OCI-LY3 (cell line): ENCODE data around the gene ZNF747.

Source experiments
- H2AFZ ChIP-seq: fragments of 200-600, 300-600 bp; shearing (Covaris generic); 2 replicates; pipeline ENCODE4 v1.6.0; 2014; ENCODE audit warnings: antibody characterized with exemption, low read depth, low read length
- H3K27ac ChIP-seq: fragments of 200-600, 300-600 bp; sonication (generic); 2 replicates; pipeline ENCODE4 v1.5.1; 2014; ENCODE audit warnings: mild to moderate bottlenecking, low read length, moderate library complexity, mixed read lengths
- H3K27me3 ChIP-seq: fragments of 200-600, 300-600 bp; sonication (generic); 2 replicates; pipeline ENCODE4 v1.6.1; 2014; ENCODE audit warnings: low read depth, low read length, mixed read lengths
- H3K36me3 ChIP-seq: fragments of 200-600, 300-600 bp; sonication (generic); replicated peaks from 2 replicates; pipeline ENCODE3; 2014; ENCODE audit warnings: low read depth, low read length, mixed read lengths
- H3K4me1 ChIP-seq: fragments of 300-600, 200-600 bp; sonication (generic); 2 replicates; pipeline ENCODE4 v1.6.1; 2014; ENCODE audit warnings: low read length, mixed read lengths
- H3K4me2 ChIP-seq: fragments of 200-600, 300-600 bp; sonication (generic); 2 replicates; pipeline ENCODE4 v1.6.1; 2014; ENCODE audit warnings: low read length, mixed read lengths
- H3K4me3 ChIP-seq: fragments of 300-600, 200-600 bp; sonication (generic); 2 replicates; pipeline ENCODE4 v1.5.1; 2014; ENCODE audit warnings: antibody characterized with exemption, mild to moderate bottlenecking, low read length, moderate library complexity
- H3K79me2 ChIP-seq: fragments of 300-600, 200-600 bp; shearing (Covaris generic); 2 replicates; pipeline ENCODE4 v1.6.1; 2014; ENCODE audit warnings: mild to moderate bottlenecking, low read length, mixed read lengths
- H3K9ac ChIP-seq: fragments of 300-600, 200-600 bp; shearing (Covaris generic); 2 replicates; pipeline ENCODE4 v1.6.0; 2014; ENCODE audit warnings: mild to moderate bottlenecking, low read length, moderate library complexity
- H3K9me3 ChIP-seq: fragments of 200-600, 300-600 bp; shearing (Covaris generic); 2 replicates; pipeline ENCODE4 v1.6.1; 2014; ENCODE audit warnings: low read length, mixed read lengths; ENCODE audit not compliant: insufficient read depth
- H4K20me1 ChIP-seq: fragments of 200-600, 300-600 bp; sonication (generic); 2 replicates; pipeline ENCODE4 v1.6.1; 2016; ENCODE audit warnings: low read length, mixed read lengths; ENCODE audit not compliant: insufficient read depth
- EZH2phosphoT487 ChIP-seq: fragments of 200-600 bp; shearing (Covaris generic); IDR thresholded peaks from 2 replicates; pipeline ENCODE4 v1.6.1; 2018; ENCODE audit warnings: antibody characterized with exemption, mixed run types, low read depth
- TF ChIP-seq, protein P1 (sequence below): fragments of 200-600, 300-600 bp; sonication (generic); IDR thresholded peaks from 2 replicates; pipeline ENCODE4 v1.5.1; 2014; ENCODE audit warnings: antibody characterized with exemption, low read length, low read depth

The ZNF747 gene

DNA sequence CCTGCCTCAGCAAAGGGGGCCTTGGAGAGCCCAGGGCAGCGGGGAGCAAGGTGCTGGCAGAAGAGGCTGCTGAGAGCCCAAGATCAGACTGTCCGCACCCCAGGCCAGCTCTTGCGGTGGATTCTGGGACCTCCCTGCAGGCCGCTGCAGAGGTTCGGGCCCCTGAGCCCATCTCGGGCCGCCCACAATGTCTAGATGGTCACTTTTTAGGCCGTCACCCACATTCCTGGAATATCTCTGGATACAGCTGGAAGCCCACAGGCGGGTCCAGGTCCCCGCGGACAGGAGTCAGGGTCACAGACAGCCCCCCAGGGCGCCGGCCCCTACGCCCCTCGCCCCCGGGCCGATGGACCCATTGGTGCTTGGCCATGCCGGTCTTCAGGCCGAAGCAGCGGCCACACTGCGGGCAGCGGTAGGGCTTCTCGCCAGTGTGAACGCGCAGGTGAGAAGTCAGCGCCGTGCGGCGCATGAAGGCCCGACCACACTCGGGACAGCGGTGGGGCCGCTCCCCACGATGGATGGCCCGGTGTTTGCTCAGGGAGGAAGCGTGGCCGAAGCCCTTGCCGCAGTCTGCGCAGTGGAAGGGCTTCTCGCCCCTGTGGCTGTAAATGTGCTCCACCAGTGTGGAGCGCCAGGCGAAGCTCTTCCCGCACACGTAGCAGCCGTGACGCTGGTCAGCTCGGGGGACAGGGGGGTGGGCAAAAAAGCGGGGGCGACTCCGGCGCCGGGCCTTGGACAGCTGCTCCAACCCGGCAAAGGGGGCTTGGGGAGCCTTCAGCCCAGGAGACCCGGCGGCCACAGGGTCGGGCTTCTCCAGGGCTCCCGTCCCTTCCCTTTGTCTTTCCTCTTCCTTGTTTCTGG, 2.1 kb downstream of the ZNF747 start:
- Histone ChIP-seq H3K9me3 (no peaks in the 10 kb centered on the region), H3K79me2 (peaks cover 27% of the 10 kb centered on the region), H2AFZ (no peak overlapping the region), H3K4me3 (no peak overlapping the region), H3K9ac (no peak overlapping the region), H4K20me1 (no peaks in the 10 kb centered on the region), H3K36me3 (peaks cover 4% of the 10 kb centered on the region), H3K4me2 (no peak overlapping the region), H3K27ac (no peak overlapping the region), H3K4me1 (peaks cover 22% of the 10 kb centered on the region), H3K27me3 (no peaks in the 10 kb centered on the region)
- TF ChIP-seq, protein P1, sequence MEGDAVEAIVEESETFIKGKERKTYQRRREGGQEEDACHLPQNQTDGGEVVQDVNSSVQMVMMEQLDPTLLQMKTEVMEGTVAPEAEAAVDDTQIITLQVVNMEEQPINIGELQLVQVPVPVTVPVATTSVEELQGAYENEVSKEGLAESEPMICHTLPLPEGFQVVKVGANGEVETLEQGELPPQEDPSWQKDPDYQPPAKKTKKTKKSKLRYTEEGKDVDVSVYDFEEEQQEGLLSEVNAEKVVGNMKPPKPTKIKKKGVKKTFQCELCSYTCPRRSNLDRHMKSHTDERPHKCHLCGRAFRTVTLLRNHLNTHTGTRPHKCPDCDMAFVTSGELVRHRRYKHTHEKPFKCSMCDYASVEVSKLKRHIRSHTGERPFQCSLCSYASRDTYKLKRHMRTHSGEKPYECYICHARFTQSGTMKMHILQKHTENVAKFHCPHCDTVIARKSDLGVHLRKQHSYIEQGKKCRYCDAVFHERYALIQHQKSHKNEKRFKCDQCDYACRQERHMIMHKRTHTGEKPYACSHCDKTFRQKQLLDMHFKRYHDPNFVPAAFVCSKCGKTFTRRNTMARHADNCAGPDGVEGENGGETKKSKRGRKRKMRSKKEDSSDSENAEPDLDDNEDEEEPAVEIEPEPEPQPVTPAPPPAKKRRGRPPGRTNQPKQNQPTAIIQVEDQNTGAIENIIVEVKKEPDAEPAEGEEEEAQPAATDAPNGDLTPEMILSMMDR: no peak
- no peak for TF ChIP-seq EZH2phosphoT487

DNA sequence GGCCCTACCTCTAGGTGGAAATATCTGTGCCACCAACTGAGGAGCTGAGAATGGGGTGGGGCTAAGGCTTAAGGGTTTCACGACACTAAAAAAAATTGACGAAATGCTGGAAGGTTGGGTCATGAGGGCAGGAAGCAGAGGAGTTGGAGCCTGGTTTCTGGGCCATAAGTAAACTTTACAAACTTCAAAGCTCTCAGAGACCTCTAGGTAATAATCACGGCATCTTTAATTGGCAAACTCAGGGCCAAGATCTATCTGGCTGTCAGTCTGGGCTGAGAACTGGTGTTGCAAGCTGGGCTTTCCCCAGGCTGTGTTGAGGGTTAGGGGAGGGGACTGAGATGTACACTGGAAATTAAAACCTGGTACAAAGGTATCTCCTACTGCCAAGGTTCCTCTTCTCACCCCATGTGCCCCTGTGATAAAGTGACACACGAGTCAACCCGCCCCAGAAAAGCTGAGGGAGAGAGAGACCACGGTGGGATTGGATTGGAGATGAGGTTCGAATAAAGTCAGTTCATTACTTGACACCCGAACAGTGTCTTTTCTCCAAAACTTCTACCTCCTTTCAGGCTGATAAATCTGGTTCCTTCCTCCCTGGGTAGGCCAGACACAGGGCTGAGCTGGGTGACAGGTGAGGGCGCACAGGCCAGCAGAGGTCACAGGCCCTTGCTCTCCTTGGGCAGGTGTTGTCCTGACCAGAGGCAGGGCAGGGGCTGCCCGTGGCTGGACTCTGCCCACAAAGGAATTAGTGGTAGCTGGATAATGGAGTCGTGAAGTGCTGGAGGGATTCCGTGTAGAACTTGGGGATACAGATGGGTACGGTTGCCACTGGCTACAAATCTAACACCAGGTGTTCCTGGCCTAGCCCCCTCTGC, 4.3 kb downstream of the ZNF747 start:
- H3K27ac ChIP-seq: no peak overlapping the region
- peaks cover 21% of the 10 kb centered on the region for H3K4me1 ChIP-seq
- no peak overlapping the region for H3K4me2 ChIP-seq
- no peak overlapping the region for H3K9ac ChIP-seq
- TF ChIP-seq, protein P1: no peak
- no peak for TF ChIP-seq EZH2phosphoT487
- peaks cover 20% of the 10 kb centered on the region for H3K79me2 ChIP-seq
- no peaks in the 10 kb centered on the region for H4K20me1 ChIP-seq
- H3K36me3 ChIP-seq: peaks cover 4% of the 10 kb centered on the region
- no peak overlapping the region for H2AFZ ChIP-seq
- H3K27me3 ChIP-seq: no peaks in the 10 kb centered on the region
- no peaks in the 10 kb centered on the region for H3K9me3 ChIP-seq
- H3K4me3 ChIP-seq: no peak overlapping the region

DNA sequence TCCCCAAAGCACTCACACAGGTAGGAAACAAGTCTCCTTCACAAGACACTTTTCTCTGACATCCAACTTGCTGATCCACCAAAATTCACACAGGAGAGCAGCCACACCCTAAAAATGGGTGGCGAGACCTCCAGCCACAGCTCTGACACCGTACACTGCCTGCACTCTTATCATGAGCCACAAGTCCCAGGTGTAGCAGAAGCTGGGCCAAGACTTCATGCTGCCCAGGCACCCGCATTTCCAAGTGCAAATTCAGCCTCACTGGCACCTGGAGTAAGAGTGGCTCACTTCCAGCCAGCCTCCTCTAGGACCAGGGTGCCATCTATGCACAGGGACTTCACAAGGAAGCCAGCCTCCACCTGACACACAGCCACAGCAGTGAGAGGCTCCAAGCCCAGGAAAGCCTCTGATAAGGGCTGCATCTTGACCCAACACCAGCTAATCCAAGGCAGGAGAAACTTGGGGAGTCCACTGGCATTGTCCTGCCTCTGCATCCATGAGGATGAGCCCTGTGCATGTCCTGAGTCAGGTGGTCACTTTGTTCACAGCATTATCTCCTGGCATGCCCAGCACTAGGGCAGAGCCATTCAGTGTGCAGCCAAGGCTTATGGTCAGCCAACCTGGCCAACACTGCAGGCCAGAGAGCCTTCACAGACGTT, 5.7 kb downstream of the ZNF747 start:
- H4K20me1 ChIP-seq: no peaks in the 10 kb centered on the region
- no peak overlapping the region for H3K27ac ChIP-seq
- no peak overlapping the region for H3K9ac ChIP-seq
- H3K4me1 ChIP-seq: peaks cover 21% of the 10 kb centered on the region
- H3K4me2 ChIP-seq: no peak overlapping the region
- H3K4me3 ChIP-seq: no peak overlapping the region
- H3K9me3 ChIP-seq: no peaks in the 10 kb centered on the region
- no peak overlapping the region for H2AFZ ChIP-seq
- no peaks in the 10 kb centered on the region for H3K27me3 ChIP-seq
- peaks cover 12% of the 10 kb centered on the region for H3K36me3 ChIP-seq
- TF ChIP-seq, protein P1: no peak
- no peak for TF ChIP-seq EZH2phosphoT487
- peaks cover 9% of the 10 kb centered on the region for H3K79me2 ChIP-seq
